Stimulated activated CD4-positive, alpha-beta T cell treated with anti-CD3 and anti-CD28 coated beads, Interleukin-12 subunit alpha, Interleukin-12 subunit beta, amount 100 ng/mL, for 48 hours (primary cell): Measurements from ENCODE around the gene DPH2.

ENCODE experiments used
- DNase-seq, 3 donors: peaks; one replicate each; pipeline ENCODE4 v3.0.0-alpha.2; 2020; ENCODE audit warnings: low read depth in 2 of 3, low spot score in 1 of 3

Gene DPH2

DNA sequence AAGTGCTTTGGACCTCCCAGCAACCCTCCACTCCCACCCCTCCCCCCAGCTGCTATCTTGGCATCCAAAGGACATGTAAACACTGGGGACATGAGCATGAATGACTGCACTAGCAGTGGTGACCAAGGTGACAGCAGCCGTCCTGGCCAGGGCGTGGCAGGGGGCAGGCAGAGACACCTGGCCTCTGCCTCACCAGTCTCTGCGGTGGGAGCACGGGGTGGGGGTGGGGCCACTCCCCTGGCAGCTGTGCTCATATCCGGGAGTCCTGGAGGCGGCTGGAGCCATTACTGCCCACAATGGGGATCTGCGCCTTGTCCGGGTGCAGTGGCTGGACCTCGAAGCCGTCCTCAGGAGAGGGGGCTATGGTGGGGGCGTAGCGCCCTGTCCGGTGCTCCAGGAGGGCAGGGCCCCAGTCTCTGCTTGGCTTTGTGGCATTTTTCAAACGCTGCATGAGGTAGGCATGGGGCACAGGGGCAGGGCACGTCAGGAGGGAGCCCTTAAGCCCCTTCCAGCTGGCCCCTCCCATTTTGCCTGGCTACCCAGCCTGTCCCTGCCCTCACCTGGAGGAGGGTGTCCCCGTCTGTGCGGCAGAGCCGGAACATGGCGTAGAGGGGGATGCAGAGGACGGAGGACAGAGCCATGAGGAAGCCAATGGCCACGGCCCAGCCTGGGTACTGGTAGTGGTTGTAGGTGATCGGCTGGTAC, 27.6 kb downstream of the DPH2 start:
- no peak for DNase-seq

DNA sequence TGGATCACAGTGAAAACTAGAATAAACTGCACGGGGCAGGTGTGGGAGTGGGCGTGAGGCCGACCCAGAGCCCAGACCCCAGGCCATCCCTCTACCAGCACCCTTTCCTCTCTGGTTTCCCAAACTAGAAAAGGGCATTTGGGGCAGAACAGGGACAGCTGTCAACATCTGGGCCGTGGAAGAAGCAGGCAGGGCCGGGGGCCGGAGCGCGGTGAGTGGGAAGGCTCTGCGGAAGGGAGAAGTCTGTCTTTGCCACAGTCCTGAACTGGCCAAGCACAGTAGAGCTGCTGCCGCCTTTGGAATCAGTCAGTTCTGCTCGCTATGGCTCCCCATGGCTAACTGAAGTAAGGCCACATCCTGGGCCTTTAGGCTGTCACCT, 28.2 kb downstream of the DPH2 start:
- no peak for DNase-seq

DNA sequence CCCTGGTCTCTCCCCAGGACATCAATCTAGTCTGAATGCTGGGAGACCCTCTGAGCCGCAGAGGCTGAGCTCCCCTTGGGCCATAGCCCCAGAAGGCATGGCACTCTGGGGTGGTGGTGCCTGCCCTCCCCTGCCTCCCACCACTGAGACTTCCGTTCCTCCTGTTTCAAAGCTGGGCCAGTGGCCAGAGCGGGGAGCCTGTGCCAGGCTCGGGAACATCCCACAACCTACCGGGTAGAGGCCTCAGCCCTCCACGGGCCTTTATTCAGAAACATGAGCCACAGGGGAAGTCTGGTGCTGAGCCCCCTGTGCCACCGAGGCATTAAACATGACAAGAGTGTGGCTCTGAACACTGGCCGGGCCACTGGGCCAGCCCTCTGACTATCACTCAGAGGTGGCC, 29.6 kb downstream of the DPH2 start:
- DNase-seq = no peak

DNA sequence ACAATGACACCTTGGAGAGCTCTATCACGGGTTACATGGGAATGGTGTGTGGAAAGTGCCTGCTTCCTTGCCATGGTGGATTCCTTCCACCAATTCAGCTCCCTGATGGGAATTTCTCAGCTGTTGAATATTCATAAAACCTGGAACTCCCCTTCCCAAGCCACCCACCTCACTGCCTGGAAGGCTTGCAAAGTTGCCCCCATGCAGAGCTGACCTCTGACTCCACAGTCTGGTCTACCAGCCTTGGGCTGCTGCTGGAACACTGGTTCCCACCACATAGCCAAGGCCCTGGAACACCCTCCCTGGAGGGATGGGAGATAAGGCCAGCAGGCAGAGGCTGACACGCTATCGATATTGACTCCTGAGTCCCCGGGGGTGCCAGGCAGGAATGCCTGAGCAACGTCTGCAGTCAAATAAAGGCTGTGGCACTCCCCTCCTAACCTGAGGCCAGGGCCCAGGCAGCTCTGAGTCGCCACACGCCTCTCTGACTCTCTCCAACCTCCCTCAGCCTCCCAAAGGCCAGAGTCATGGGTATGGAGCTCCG, 30.4 kb downstream of the DPH2 start:
- DNase-seq = no peak

DNA sequence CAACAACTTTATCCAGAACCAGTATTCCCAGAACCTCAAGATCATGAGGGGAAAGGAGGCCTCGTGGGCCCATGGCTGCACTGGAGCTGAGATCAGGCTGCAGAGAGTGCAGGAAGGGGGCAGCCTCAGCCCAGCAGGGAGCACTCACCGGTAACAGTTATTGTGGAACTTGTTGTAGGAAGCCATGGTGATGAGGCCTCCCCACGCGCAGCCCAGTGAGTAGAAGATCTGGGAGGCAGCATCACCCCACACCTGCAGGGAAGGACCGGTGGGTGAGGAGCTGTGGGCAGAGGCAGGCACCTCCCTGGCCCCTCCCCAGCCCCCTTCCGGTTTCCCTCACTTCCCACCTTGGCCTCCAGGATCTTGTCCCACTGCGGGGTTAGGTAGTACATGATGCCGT, 32.4 kb downstream of the DPH2 start:
- no peak for DNase-seq

DNA sequence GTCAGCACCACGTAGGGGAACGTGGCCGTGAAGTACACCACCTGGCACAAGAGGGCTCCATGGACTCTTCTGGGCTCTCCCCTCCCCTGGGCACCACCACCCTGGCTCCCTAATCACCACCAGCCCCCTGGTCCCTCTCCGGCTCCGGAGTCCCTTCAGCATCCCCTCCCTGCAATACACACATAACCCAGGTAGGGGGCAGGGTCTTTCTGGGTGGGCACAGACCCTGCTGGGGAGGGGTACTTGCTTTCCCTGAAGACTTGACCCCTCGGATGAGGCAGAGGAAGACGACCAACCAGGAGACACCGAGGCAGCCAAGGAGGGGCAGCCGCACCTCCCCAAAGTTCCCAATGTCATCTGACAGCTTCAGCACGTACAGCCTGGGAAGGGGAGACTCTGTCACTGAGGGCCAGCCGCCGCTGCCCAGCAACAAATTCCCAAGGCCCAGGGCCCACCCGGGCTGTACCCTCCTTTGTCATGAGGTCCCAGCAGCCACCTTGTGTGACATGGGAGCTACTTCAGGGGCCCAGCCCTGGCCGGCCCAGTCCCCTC, 32.9 kb downstream of the DPH2 start:
- no peak for DNase-seq

DNA sequence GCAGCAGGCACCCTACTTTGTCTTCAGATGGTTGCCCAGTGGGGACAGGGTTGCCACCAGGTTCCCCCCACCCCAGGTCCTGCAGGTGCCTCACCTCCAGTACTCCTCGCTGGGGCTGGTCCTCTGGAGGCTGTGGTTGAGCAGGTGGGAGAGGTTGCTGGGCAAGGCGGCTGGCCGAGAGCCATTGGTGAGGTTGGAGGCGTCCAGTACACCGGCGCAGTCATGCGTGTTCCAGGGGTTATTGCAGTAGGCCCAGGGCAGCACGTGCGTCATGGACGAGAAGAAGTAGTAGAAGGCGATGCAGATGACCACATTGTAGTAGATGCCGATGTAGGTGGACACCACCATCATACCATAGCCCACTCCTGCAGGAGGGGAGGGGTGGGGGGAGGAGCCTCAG, 38.4 kb downstream of the DPH2 start:
- DNase-seq = no peak

DNA sequence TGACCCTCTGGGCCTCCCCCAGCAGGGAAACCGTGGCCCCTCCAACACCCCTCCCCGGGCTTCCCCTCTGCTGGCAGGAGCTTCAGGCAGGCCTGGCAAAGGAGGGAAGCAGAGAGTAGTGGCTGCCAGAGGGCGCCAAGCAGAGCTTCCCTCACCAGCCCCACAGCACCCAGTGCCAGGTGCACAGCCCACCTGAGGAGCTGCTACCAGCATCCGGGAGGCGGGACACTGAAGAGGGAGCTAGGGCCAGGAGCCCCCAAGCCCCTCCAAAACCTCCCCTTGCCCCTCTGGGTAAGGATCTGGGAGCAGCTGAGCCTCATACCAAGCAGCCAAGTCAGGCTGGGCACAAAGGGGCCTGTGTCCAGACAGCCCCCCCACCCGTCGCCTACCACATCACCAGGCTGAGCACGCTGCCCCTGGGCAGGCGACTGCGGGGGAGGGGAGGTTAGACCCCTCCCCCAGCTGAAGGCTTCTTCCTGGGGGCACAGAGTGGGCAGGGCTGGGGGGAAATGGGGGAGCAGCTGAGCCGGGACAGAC, 41.2 kb downstream of the DPH2 start:
- DNase-seq = no peak

DNA sequence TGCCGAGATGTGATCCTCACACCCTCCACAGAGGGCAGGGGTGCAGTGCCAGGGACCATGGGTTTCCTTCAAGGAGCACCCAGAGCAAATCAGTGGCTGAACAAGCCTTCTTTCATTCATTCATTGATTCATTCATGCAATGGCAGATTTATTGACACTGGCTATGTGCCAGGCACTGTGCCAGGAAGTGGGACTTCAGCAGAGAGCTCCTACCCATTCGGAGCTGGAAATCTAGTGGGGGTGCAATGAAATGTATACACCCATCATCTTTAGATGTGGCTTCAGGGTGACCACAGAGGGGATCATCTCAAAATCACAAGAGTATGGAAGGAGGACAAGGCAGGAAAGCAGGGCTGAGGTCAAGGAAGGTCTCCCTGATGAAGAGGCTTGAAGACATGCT, 42.6 kb downstream of the DPH2 start:
- DNase-seq = no peak

DNA sequence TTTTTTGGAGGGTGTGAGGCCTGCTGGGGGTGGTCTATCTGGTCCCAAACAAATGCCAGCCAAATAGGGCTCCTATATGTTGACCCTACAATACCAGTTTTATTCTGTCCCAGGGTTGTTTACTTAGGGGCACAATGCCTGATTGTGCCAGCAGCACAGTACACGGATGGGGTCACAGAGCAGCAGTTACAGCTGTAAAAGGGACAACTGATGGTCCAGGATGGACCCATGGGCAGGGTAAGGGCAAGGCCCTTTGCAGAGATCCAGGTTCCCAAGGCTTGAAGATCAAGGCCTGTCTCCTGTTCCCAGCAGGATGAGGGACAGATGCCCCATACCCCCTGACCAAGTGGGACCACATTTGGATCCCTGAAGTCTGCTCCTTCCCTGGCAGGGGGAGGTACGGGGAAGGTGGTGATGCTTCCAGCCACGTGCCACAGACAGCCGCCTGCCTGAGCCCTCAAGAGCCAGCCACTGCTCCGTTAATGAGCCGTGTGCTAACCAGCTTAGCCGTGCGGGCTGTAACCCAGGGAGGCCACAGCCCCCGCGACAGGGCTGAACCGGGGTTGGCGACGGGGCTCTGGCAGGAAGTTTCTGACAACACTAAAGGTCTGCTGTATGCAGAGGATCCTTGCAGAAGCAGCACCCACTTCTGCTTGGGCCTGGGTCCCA, 43.3 kb downstream of the DPH2 start:
- DNase-seq = no peak

DNA sequence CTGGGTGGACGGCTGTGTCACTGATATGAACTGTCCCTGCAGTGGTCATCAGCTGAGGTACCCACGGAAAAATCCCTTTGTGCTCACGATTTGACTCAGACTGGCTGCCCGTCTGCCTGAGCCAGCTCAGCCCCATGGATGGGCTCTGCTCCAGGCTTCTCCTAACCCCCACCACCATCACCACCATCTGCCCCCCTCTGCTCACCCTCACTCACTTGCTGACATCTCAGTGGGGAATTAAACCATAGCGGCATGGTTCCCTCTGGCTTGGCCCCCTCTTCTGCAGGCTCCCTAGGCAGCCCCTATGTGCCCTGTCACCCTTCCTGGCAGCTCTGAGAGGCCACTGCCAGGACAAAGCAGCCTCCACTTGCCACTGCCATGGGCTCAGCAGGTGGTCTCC, 44.1 kb downstream of the DPH2 start:
- no peak for DNase-seq

DNA sequence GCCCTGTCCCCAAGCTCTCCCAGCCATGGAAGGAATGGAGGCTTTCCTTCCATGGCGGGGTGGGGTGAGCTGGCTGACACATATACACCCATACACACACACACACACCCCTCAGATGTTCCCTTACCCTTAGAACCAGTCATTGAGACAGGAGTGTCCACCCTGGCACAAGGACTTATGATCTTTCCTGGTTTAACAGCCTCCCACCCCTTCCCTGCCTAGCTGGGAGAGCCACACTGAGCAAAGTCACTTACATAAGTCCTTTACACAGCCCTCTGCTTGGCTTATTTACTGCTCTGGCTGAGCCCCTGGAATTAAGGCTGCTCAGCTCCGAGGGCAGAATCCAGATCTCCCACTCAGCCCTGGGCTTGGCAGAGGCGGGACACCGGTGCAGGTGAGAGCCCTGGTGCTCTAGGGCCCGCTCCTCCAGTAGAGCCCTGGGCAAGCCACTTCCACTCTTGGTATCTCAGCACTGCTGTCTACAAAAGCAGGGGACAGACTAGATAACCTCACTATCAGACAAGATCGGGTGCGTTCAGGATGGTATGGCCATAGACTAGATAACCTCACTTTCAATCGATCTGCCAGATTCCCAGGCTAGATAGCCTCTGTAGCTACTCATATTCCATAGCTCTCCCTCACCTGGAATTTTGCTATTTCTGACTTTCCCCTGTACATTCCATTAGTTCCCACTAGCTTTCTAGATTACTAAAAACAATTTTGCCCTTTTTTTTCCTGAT, 44.7 kb downstream of the DPH2 start:
- no peak for DNase-seq

DNA sequence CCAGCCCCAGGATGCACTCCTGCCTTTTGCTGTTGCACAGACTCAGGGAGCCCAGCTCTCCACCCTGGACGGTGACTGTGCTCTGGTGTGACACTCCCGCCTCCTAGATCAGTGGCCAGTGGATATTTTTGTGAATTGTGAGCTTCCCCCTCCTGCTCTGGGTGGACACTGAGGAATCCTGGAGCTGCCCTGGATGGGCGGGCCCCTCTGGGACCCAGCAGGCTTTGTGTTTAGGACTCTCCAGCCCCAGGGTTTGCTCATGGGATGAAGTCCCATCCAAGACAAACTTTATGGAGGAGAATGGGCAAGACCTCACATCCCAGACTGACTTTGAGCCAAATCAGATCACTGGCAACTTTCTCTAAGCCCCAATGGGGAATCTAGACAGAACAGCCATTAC, 45.4 kb downstream of the DPH2 start:
- no peak for DNase-seq

DNA sequence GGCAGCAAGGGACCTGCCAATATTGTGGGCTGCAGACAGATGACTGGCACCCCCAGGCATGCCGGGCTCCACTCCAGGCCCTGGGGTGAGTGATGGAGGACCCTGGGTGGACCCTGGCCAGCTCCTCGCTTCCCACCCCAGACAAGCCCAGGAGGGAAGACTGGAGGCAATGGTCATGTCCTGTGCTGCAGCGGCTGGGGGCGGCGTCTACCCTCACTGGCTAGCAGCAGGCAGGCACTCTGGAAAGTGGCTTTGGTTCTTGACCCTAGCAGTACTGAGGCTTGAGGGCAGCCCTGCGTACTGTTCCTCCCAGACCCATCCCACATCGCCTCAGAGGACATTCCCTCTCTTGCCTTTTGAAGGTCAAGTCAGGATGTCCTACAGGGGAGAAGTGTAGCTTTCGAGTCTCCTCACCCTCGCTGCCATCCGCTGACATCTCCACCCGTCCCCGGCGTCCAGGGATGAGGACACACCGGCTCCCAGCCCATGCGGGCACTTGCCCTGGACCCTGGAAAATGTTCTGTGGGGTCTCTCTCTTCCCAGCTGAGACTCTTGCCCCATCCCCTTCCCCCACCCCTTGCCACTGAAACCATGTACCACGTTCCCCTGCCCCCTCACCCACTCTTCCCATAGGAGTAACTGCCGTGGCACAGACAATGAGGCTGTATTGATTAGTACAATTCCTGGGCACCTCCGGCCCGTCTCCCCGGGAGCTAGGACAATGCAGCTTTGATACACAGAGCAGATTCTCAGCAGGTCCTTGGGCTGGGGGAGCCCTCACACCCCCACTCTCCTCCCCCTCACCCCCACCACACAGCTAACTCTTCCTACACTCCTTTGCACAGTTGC, 46.5 kb downstream of the DPH2 start:
- DNase-seq = no peak

DNA sequence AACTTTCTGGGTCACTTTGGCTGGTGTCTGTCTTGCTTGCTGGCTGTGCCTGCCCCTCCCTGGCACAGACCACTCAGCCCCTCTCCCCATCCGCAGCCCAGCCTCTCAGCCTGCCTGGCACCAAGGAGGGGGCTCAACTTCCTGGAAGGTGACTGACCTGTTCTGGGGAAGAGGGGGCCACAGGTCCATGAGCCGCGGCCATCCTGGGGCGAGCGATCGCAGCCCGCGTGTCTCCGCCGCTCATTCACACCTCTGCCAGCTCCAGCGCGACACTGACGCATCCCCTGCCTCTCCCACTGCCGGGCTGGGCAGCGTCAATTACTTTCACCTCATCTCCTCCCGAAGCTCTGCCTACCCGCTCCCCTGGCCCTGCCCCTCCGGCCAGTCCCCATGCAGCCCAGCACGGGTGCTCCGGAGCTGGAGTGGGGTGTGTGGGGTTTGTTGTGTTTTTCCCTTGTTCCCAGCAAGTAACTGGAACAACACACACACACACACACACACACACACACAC, 47.1 kb downstream of the DPH2 start:
- no peak for DNase-seq

DNA sequence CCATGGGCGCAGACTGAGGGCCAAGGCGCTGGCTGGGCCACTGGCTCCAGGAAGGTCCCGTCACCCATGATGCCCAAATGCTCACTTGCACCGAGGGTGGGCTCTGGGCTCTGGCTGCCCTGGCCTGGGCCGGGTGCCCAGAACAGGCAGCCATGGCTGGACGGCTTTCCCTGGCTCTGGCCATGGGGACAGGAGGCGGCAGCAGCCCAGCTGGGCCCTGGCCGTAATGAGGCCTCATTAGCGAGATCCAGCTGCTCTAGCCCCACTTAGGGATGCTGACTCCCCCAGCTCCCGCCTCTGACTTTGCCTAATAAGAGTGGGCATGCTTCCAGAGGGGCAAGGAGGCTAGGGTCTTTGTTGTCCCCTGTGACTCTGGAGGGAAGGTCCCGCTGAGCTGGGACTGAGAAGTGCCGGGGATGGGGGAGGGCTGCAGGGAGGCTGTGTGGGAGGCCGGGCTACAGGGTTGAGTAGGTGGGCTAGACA, 49.7 kb downstream of the DPH2 start:
- DNase-seq = no peak

DNA sequence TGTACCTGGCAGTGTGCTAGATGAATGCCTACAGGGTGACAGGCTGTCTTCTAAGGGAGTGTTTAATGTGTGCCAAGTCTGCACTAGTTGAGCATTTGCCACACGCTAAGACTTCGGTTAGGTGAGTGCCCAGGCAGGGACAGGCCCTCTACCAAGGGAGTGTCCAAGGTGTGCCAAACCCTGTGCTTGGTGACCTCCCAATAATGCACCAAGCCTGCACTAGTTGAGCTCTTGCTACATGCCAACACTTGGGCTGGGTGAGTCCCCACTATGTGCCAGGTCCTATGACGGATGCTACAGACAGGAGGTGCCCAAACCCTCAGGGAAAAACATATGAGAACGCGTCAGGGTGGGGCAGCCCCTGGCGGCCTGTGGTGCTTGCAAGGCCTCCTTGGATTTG, 50.7 kb downstream of the DPH2 start:
- DNase-seq = no peak

DNA sequence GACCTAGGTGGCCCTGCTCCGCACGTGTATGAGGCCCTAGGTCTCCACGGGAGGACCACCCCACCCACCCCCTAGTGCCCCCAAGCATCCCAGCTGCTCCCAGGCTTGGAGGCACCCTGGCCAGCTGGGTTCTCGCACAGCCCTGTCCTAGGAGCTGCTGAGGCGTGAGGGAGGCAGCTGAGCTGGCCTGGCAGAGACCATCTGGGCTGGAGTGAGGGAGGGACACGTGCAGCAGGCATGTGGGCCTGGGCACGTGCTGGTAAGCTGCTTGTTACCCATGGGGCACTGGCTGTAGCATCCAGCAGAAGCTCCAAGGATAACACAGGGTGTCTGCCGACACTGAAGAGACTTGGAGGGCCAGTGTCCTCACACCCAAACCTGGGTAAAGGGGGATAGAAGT, 51.3 kb downstream of the DPH2 start:
- DNase-seq = no peak

DNA sequence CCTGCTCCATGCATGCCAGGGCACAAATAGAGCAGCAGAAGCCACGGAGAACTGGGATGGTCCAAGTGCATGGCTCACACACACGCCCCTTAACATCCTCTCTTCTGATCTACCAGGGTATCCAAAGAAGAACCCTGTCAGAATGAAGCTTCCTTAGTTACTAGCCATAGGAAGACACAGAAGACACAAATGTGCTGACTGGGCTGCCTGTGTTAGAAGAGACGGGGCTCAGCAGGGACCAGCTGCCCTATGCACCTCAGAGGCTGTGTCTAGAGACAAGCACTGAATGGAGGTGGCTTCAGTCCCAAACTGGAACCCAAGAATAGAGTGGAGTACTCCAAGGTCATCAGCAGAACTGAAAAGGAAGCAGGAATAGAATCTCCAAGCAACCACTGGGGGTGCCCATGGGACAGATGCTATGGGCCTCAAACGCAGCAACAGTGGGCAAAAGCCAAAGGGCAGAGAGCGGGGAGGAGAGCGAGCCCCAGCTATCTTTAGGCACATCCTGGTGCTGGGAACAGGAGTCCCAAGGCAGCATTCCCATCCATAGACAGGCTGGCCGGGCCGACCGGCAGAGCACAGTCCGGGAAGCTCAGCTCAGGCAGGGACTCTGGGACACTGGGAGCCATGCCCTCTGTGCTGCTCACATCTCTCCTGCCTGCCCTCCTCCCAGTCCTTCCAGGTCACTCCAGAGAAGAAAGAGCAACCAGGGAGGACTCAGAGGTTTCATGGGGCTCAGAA, 51.9 kb downstream of the DPH2 start:
- DNase-seq = no peak
